Endothelial cell of umbilical vein (primary cell): ENCODE data around the gene CCDC70. TPM values are rescaled to one million over a fixed set of nuclear protein-coding genes. Genes with fewer than 3 reads are reported as not detected.

Source experiments
- BruUV-seq: library from RNA; stranded (reverse); fragments of 400-500 nt; replicated peaks from 2 replicates; lab custom pipeline; 2021; lab: Mats Ljungman, UMichigan
- CTCF ChIA-PET: fragments of 300-600, 350-600 bp; sonication (Branson Sonifier 250); formaldehyde crosslinking; loops from one replicate; lab custom pipeline; 2021; ENCODE audit warnings: antibody characterized with exemption, inconsistent platforms; lab: Charles Lee
- POLR2A ChIA-PET: fragments of 300-600, 350-600 bp; sonication (Branson Sonifier 250); formaldehyde crosslinking; loops from one replicate; lab custom pipeline; 2021; ENCODE audit warnings: antibody characterized with exemption, inconsistent platforms; lab: Charles Lee
- DNase-seq: peaks from one replicate; pipeline ENCODE4 v3.0.0-alpha.2; 2011; ENCODE audit warnings: low read depth, low spot score
- FAIRE-seq: peaks from 2 replicates; lab custom pipeline; 2011; peaks lifted over from hg19 to GRCh38; lab: Jason Lieb, UNC
- H2AFZ ChIP-seq: 2 replicates; pipeline ENCODE4 v1.6.0; 2012; ENCODE audit warnings: low read depth, low read length, control low read depth, inconsistent platforms
- H3K27ac ChIP-seq: 2 replicates; pipeline ENCODE4 v1.5.1; 2011; ENCODE audit warnings: low read depth, mild to moderate bottlenecking, control low read depth, low read length, moderate library complexity; ENCODE audit not compliant: insufficient read depth
- H3K27me3 ChIP-seq, 2 experiments: 2 replicates each; pipeline versions ENCODE4 v1.6.0 to v1.6.1; 2011; ENCODE audit warnings: low read length in 2 of 2, mixed read lengths in 1 of 2; ENCODE audit not compliant: control insufficient read depth in 2 of 2, insufficient read depth in 2 of 2
- H3K36me3 ChIP-seq, 2 experiments: 2 replicates in 1 of 2; 3 replicates in 1 of 2; pipeline ENCODE4 v1.5.1; 2011; ENCODE audit warnings: low read length in 2 of 2, mild to moderate bottlenecking in 1 of 2, moderate library complexity in 1 of 2; ENCODE audit not compliant: control insufficient read depth in 2 of 2, insufficient read depth in 2 of 2; ENCODE audit errors: extremely low read depth in 1 of 2
- H3K4me1 ChIP-seq: 3 replicates; pipeline ENCODE4 v1.5.1; 2011; ENCODE audit warnings: mild to moderate bottlenecking, low read length; ENCODE audit not compliant: control insufficient read depth, insufficient read depth; ENCODE audit errors: extremely low read depth
- H3K4me2 ChIP-seq: 2 replicates; pipeline ENCODE4 v1.6.1; 2011; ENCODE audit warnings: low read length, control low read depth, mixed read lengths; ENCODE audit not compliant: insufficient read depth
- H3K4me3 ChIP-seq, 3 experiments: fragments of 200-600 bp in 1 of 3; sonication (generic), shearing (Covaris generic) in 1 of 3; replicated peaks in 1 of 3; 2 replicates each; pipeline ENCODE4 v1.5.1; 2011 to 2016; ENCODE audit warnings: control low read depth in 3 of 3, low read length in 3 of 3, mild to moderate bottlenecking in 2 of 3, inconsistent platforms in 1 of 3, low read depth in 1 of 3, moderate library complexity in 1 of 3; ENCODE audit not compliant: insufficient read depth in 1 of 3
- H3K79me2 ChIP-seq: 2 replicates; pipeline ENCODE4 v1.6.0; 2012; ENCODE audit warnings: low read length, inconsistent platforms; ENCODE audit not compliant: control insufficient read depth, insufficient read depth
- H3K9ac ChIP-seq: replicated peaks from 2 replicates; pipeline ENCODE3; 2011; ENCODE audit warnings: low read length, control low read depth; ENCODE audit not compliant: insufficient read depth; ENCODE audit errors: extremely low read depth
- H3K9me1 ChIP-seq: replicated peaks from 3 replicates; pipeline ENCODE4 v1.6.0; 2011; ENCODE audit warnings: mild to moderate bottlenecking, low read length; ENCODE audit not compliant: control insufficient read depth, insufficient read depth; ENCODE audit errors: extremely low read depth
- H3K9me3 ChIP-seq: replicated peaks from 2 replicates; pipeline ENCODE4 v1.5.1; 2012; ENCODE audit warnings: low read length, inconsistent platforms; ENCODE audit not compliant: control insufficient read depth, insufficient read depth
- H4K20me1 ChIP-seq: replicated peaks from 2 replicates; pipeline ENCODE3; 2011; ENCODE audit warnings: mild to moderate bottlenecking, low read length; ENCODE audit not compliant: control insufficient read depth, insufficient read depth; ENCODE audit errors: extremely low read depth
- CTCF ChIP-seq, 2 donors: IDR thresholded peaks; 1 replicate in 1 of 2; 2 replicates in 1 of 2; pipeline ENCODE4 v1.5.1; 2011; ENCODE audit warnings: low read length in 2 of 2, mild to moderate bottlenecking in 2 of 2, moderate library complexity in 2 of 2, control low read depth in 1 of 2, inconsistent platforms in 1 of 2, low read depth in 1 of 2; ENCODE audit not compliant: insufficient read depth in 1 of 2; ENCODE audit errors: extremely low read depth in 1 of 2
- EZH2 ChIP-seq: IDR thresholded peaks from 2 replicates; pipeline ENCODE4 v1.6.1; 2012; ENCODE audit warnings: borderline replicate concordance, low read depth, mild to moderate bottlenecking, moderate library complexity, low read length, inconsistent platforms; ENCODE audit not compliant: severe bottlenecking
- FOS ChIP-seq: IDR thresholded peaks from 2 replicates; pipeline ENCODE4 v1.6.1; 2011; ENCODE audit warnings: mild to moderate bottlenecking, low read length, moderate library complexity, borderline replicate concordance; ENCODE audit not compliant: insufficient read depth
- GATA2 ChIP-seq: IDR thresholded peaks from 2 replicates; pipeline ENCODE4 v1.7.0; 2011; ENCODE audit warnings: low read depth, mild to moderate bottlenecking, moderate library complexity, mixed read lengths, low read length; ENCODE audit not compliant: insufficient read length, insufficient read depth
- MAX ChIP-seq: IDR thresholded peaks from 2 replicates; pipeline ENCODE4 v1.6.1; 2011; ENCODE audit not compliant: insufficient read depth, insufficient read length
- POLR2A ChIP-seq: IDR thresholded peaks from 2 replicates; pipeline ENCODE4 v1.6.1; 2012; ENCODE audit warnings: low read depth, mild to moderate bottlenecking, control low read depth, low read length
- dilution Hi-C: fragments of 300-500 bp; cut with MboI; formaldehyde crosslinking; loops from one replicate; pipeline ENCODE4 v1.15.0; 2019; ENCODE audit warnings: low sequenced_read_pairs; ENCODE audit not compliant: extremely low pct_ligation_motif_present
- intact Hi-C: fragments of 100-400 bp; cut with micrococcal nuclease; formaldehyde crosslinking; loops from one replicate; pipeline ENCODE4 v1.10.0; 2022
- polyA plus RNA-seq, 4 experiments: library from polyadenylated mRNA; depleted of rRNA in 3 of 4; stranded (reverse) in 3 of 4; unstranded in 1 of 4; fragments of >200 nt; gene quantifications; 2 replicates each; pipeline versions ENCODE4 v1.2.1 to v1.2.3, GENCODE V29; 2011 to 2012; ENCODE audit warnings: missing spikeins in 1 of 4
- total RNA-seq: library from RNA; stranded (reverse); gene quantifications from 2 replicates; pipeline ENCODE4 v1.2.3, GENCODE V29; 2021

Gene CCDC70
- total and polyA plus RNA-seq, 2 donors (not counting 3 experiments of a cell fraction or from before 2014, with no cell fraction given): not detected

GRCh38 chr13:51895906-51896888 is 34.4 kb downstream of the CCDC70 start:
- FAIRE-seq: peak; percentile 72
- H3K4me1 ChIP-seq: no peaks in the 10 kb centered on the region
- peak; percentile 63 for DNase-seq
- H3K4me2 ChIP-seq: no peak overlapping the region
- H3K9me3 ChIP-seq: no peaks in the 10 kb centered on the region
- H3K4me3 ChIP-seq: no peak overlapping the region
- no peaks in the 10 kb centered on the region for H3K36me3 ChIP-seq
- no peak for TF ChIP-seq MAX
- TF ChIP-seq GATA2: no peak
- peak; percentile 59 to 77 for TF ChIP-seq CTCF (IDR thresholded peaks at IDR 0.05; ENCODE audit: extremely low read depth in 1 of 2, insufficient read depth in 1 of 2, low read depth in 1 of 2, low read length in 2 of 2)
- no peak for TF ChIP-seq EZH2
- TF ChIP-seq FOS: no peak
- TF ChIP-seq POLR2A: no peak
- no peak overlapping the region for H2AFZ ChIP-seq
- H4K20me1 ChIP-seq: no peaks in the 10 kb centered on the region
- dilution Hi-C loops: no loop called here
- no peak overlapping the region for H3K27ac ChIP-seq
- H3K9ac ChIP-seq: no peak overlapping the region
- CTCF ChIA-PET: interaction anchor here (0.6 to 3.4 kb wide), 18 partner anchors 10 to 748 kb away, joined by 3 to 112 read pairs (median 4); partner anchors contain the start of genes CCDC70, NEK5 and TMEM272
- H3K27me3 ChIP-seq: peaks cover 13 to 23% of the 10 kb centered on the region in 2 experiments
- H3K9me1 ChIP-seq: no peaks in the 10 kb centered on the region
- POLR2A ChIA-PET: no interaction called here
- no TSS peak for BruUV-seq
- intact Hi-C loops: loop anchor here (1.0 to 2.0 kb wide), 3 partner anchors 115 to 305 kb away; partner anchors contain the start of gene ATP7B
- no peaks in the 10 kb centered on the region for H3K79me2 ChIP-seq
